H1 (cell line): Measurements from ENCODE around the gene ARHGEF38. TPM values are rescaled to one million over a fixed set of nuclear protein-coding genes. Genes with fewer than 3 reads are reported as not detected.

Experiments used
- CTCF ChIA-PET: fragments of 300-600 bp; sonication (Branson Sonifier 250); formaldehyde crosslinking; loops from one replicate; lab custom pipeline; 2021; ENCODE audit not compliant: partially characterized antibody; lab: Charles Lee
- POLR2A ChIA-PET: fragments of 300-600 bp; sonication (Branson Sonifier 250); formaldehyde crosslinking; loops from one replicate; lab custom pipeline; 2021; ENCODE audit warnings: inconsistent platforms; ENCODE audit not compliant: partially characterized antibody; lab: Charles Lee
- DNase-seq, 2 experiments: peaks; one replicate each; pipeline versions ENCODE4 v3.0.0 to v3.0.0-alpha.2; 2010 to 2022; ENCODE audit warnings: low spot score in 2 of 2, low read depth in 1 of 2, mixed read lengths in 1 of 2
- FAIRE-seq: peaks from 2 replicates; lab custom pipeline; 2011; peaks lifted over from hg19 to GRCh38; lab: Jason Lieb, UNC
- H2AFZ ChIP-seq: 2 replicates; pipeline ENCODE4 v1.8.1; 2012; ENCODE audit warnings: low read length, inconsistent platforms
- H2AK5ac ChIP-seq: 2 replicates; pipeline ENCODE4 v1.6.1; 2013; ENCODE audit warnings: low read depth, low read length
- H2BK120ac ChIP-seq: replicated peaks from 2 replicates; pipeline ENCODE3; 2013; ENCODE audit warnings: low read depth, low read length, inconsistent platforms
- H2BK12ac ChIP-seq: 2 replicates; pipeline ENCODE4 v1.6.1; 2013; ENCODE audit warnings: low read depth, low read length
- H2BK15ac ChIP-seq: 2 replicates; pipeline ENCODE4 v1.6.1; 2013; ENCODE audit warnings: low read length
- H2BK20ac ChIP-seq: 2 replicates; pipeline ENCODE4 v1.6.1; 2013; ENCODE audit warnings: low read length
- H2BK5ac ChIP-seq: 2 replicates; pipeline ENCODE4 v1.6.1; 2013; ENCODE audit warnings: low read depth, low read length
- H3K14ac ChIP-seq: 2 replicates; pipeline ENCODE4 v1.6.1; 2013; ENCODE audit warnings: inconsistent platforms; ENCODE audit not compliant: insufficient read length
- H3K18ac ChIP-seq: 2 replicates; pipeline ENCODE4 v1.6.1; 2013; ENCODE audit warnings: low read length; ENCODE audit errors: extremely low read depth
- H3K23ac ChIP-seq: 2 replicates; pipeline ENCODE4 v1.6.1; 2013; ENCODE audit warnings: inconsistent platforms; ENCODE audit not compliant: insufficient read length
- H3K23me2 ChIP-seq: 2 replicates; pipeline ENCODE4 v1.6.1; 2013; ENCODE audit warnings: low read depth, low read length
- H3K27ac ChIP-seq: 2 replicates; pipeline ENCODE4 v1.6.1; 2011; ENCODE audit warnings: low read depth, low read length, inconsistent platforms
- H3K27me3 ChIP-seq, 4 experiments: replicated peaks in 1 of 4; 1 replicate in 1 of 4; 2 replicates in 3 of 4; pipeline versions ENCODE4 v1.6.1 to v1.8.1; 2011 to 2013; ENCODE audit warnings: low read length in 3 of 4, mild to moderate bottlenecking in 3 of 4, inconsistent platforms in 2 of 4, mixed read lengths in 2 of 4, moderate library complexity in 1 of 4; ENCODE audit not compliant: control insufficient read depth in 3 of 4, insufficient read depth in 3 of 4; ENCODE audit errors: extremely low read depth in 1 of 4
- H3K36me3 ChIP-seq, 4 experiments: 2 replicates each; pipeline versions ENCODE4 v1.6.1 to v1.8.1; 2011 to 2013; ENCODE audit warnings: mild to moderate bottlenecking in 4 of 4, low read length in 3 of 4, moderate library complexity in 2 of 4, control low read depth in 1 of 4, inconsistent platforms in 1 of 4; ENCODE audit not compliant: insufficient read depth in 4 of 4, control insufficient read depth in 2 of 4
- H3K4ac ChIP-seq: replicated peaks from 2 replicates; pipeline ENCODE3; 2013; ENCODE audit warnings: low read length, low read depth, mixed read lengths, inconsistent platforms; ENCODE audit not compliant: insufficient read length
- H3K4me1 ChIP-seq, 4 experiments: replicated peaks in 1 of 4; 1 replicate in 1 of 4; 2 replicates in 3 of 4; pipeline versions ENCODE4 v1.6.1 to v1.8.1; 2011 to 2013; ENCODE audit warnings: low read length in 3 of 4, inconsistent platforms in 2 of 4, mixed read lengths in 1 of 4; ENCODE audit not compliant: insufficient read depth in 4 of 4, control insufficient read depth in 3 of 4
- H3K4me2 ChIP-seq, 2 experiments: 2 replicates each; pipeline versions ENCODE4 v1.6.1 to v1.8.1; 2011 to 2013; ENCODE audit warnings: low read depth in 2 of 2, low read length in 2 of 2, control low read depth in 1 of 2, inconsistent platforms in 1 of 2, mild to moderate bottlenecking in 1 of 2; ENCODE audit not compliant: insufficient read depth in 1 of 2
- H3K4me3 ChIP-seq, 4 experiments: fragments of 200-600, 300-600 bp in 1 of 4; sonication (generic), shearing (Covaris generic), sonication (Bioruptor Twin) in 1 of 4; 2 replicates each; pipeline versions ENCODE4 v1.5.1 to v1.8.1; 2011 to 2016; ENCODE audit warnings: low read length in 4 of 4, low read depth in 3 of 4, control low read depth in 2 of 4, inconsistent platforms in 2 of 4, mild to moderate bottlenecking in 2 of 4, mixed read lengths in 1 of 4, moderate library complexity in 1 of 4; ENCODE audit not compliant: insufficient read depth in 2 of 4; ENCODE audit errors: extremely low read depth in 1 of 4
- H3K56ac ChIP-seq: replicated peaks from 2 replicates; pipeline ENCODE3; 2013; ENCODE audit warnings: low read depth, mild to moderate bottlenecking, mixed read lengths, low read length, inconsistent platforms; ENCODE audit not compliant: insufficient read length
- H3K79me1 ChIP-seq: 2 replicates; pipeline ENCODE4 v1.6.1; 2013; ENCODE audit warnings: low read depth, low read length, control low read depth
- H3K79me2 ChIP-seq, 2 experiments: 2 replicates each; pipeline versions ENCODE4 v1.6.1 to v1.8.1; 2012 to 2013; ENCODE audit warnings: low read length in 2 of 2, mild to moderate bottlenecking in 2 of 2, inconsistent platforms in 1 of 2; ENCODE audit not compliant: insufficient read depth in 2 of 2, control insufficient read depth in 1 of 2
- H3K9ac ChIP-seq, 4 experiments: replicated peaks in 1 of 4; 1 replicate in 1 of 4; 2 replicates in 3 of 4; pipeline versions ENCODE4 v1.6.1 to v1.8.1; 2011 to 2013; ENCODE audit warnings: low read depth in 3 of 4, low read length in 3 of 4, control low read depth in 2 of 4, mild to moderate bottlenecking in 2 of 4, moderate library complexity in 2 of 4, inconsistent platforms in 1 of 4; ENCODE audit errors: extremely low read depth in 1 of 4
- H3K9me3 ChIP-seq, 2 experiments: 2 replicates each; pipeline versions ENCODE4 v1.6.1 to v1.8.1; 2012 to 2013; ENCODE audit warnings: mild to moderate bottlenecking in 2 of 2, moderate library complexity in 2 of 2, control low read depth in 1 of 2, inconsistent platforms in 1 of 2, low read depth in 1 of 2, low read length in 1 of 2, mixed read lengths in 1 of 2; ENCODE audit not compliant: insufficient read depth in 2 of 2
- H4K20me1 ChIP-seq, 2 experiments: replicated peaks in 1 of 2; 2 replicates each; pipeline versions ENCODE3 to v1.8.1; 2011 to 2013; ENCODE audit warnings: inconsistent platforms in 2 of 2, low read length in 2 of 2, mild to moderate bottlenecking in 1 of 2; ENCODE audit not compliant: insufficient read depth in 2 of 2, control insufficient read depth in 1 of 2
- H4K5ac ChIP-seq: 2 replicates; pipeline ENCODE4 v1.6.1; 2013; ENCODE audit warnings: low read length, low read depth, mixed read lengths, inconsistent platforms; ENCODE audit not compliant: insufficient read length
- H4K8ac ChIP-seq: 2 replicates; pipeline ENCODE4 v1.8.0; 2013; ENCODE audit warnings: mild to moderate bottlenecking, moderate library complexity, low read length, inconsistent platforms; ENCODE audit not compliant: insufficient read depth; ENCODE audit errors: extremely low read depth
- H4K91ac ChIP-seq: replicated peaks from 2 replicates; pipeline ENCODE3; 2013; ENCODE audit warnings: low read length, mixed read lengths, inconsistent platforms; ENCODE audit not compliant: insufficient read length
- ASH2L ChIP-seq: fragments of 200-600, 300-600 bp; sonication (generic); IDR thresholded peaks from one replicate; pipeline ENCODE4 v1.7.1; 2017; ENCODE audit warnings: low read length
- ATF3 ChIP-seq: IDR thresholded peaks from 2 replicates; pipeline ENCODE4 v1.6.1; 2011; ENCODE audit warnings: low read depth, mild to moderate bottlenecking, low read length; ENCODE audit not compliant: insufficient read depth
- EGR1 ChIP-seq: IDR thresholded peaks from 2 replicates; pipeline ENCODE4 v1.6.1; 2011; ENCODE audit warnings: low read depth, low read length, borderline replicate concordance
- FOSL1 ChIP-seq: IDR thresholded peaks from 2 replicates; pipeline ENCODE4 v1.6.1; 2011; ENCODE audit warnings: mild to moderate bottlenecking, low read depth, low read length, moderate library complexity; ENCODE audit not compliant: insufficient read depth
- GTF2F1 ChIP-seq: IDR thresholded peaks from 2 replicates; pipeline ENCODE4 v1.6.1; 2012; ENCODE audit warnings: low read depth, low read length, improper control_type of control experiment, borderline replicate concordance
- HDAC6 ChIP-seq: IDR thresholded peaks from one replicate; pipeline ENCODE4 v1.7.1; 2012; ENCODE audit warnings: low read depth, mild to moderate bottlenecking, inconsistent platforms, low read length, moderate library complexity
- JUN ChIP-seq: IDR thresholded peaks from 2 replicates; pipeline ENCODE4 v1.6.1; 2011; ENCODE audit warnings: low read depth, mild to moderate bottlenecking, improper control_type of control experiment, low read length
- RAD21 ChIP-seq, 2 experiments: IDR thresholded peaks in 1 of 2; conservative IDR thresholded peaks in 1 of 2; 2 replicates each; pipeline ENCODE4 v1.6.1; 2011; ENCODE audit warnings: low read depth in 2 of 2, low read length in 2 of 2, improper control_type of control experiment in 1 of 2, inconsistent platforms in 1 of 2, mild to moderate bottlenecking in 1 of 2, moderate library complexity in 1 of 2
- SP2 ChIP-seq: IDR thresholded peaks from 2 replicates; pipeline ENCODE4 v1.6.1; 2012; ENCODE audit warnings: mild to moderate bottlenecking, low read length, inconsistent platforms
- SP4 ChIP-seq: IDR thresholded peaks from 2 replicates; pipeline ENCODE4 v1.6.1; 2012; ENCODE audit warnings: low read length, inconsistent platforms
- TAF1 ChIP-seq: IDR thresholded peaks from 2 replicates; pipeline ENCODE4 v1.6.1; 2011; ENCODE audit warnings: mild to moderate bottlenecking, low read depth, low read length
- WGBS, 2 experiments: shearing (Covaris generic) in 1 of 2; methylation state at CpG; one replicate each; pipeline versions ENCODE4 v1.1.6 to v1.1.7; 2013 to 2015; ENCODE audit warnings: low lambda C conversion rate in 2 of 2, mixed read lengths in 2 of 2, inconsistent platforms in 1 of 2, low coverage in 1 of 2, missing lambda C conversion rate in 1 of 2; ENCODE audit not compliant: insufficient replicate concordance in 2 of 2, insufficient coverage in 1 of 2, insufficient read length in 1 of 2; ENCODE audit errors: extremely low coverage in 1 of 2, missing lambda C conversion rate in 1 of 2; 5-methylcytosine and 5-hydroxymethylcytosine counted together
- polyA plus RNA-seq, 7 experiments: library from polyadenylated mRNA; depleted of rRNA in 3 of 7; stranded (reverse) in 5 of 7; unstranded in 2 of 7; fragments of >200 nt in 5 of 7; fragments of 200-250 nt in 2 of 7; gene quantifications; 1 replicate in 5 of 7; 2 replicates in 1 of 7; 4 replicates in 1 of 7; pipeline versions ENCODE4 v1.2.1 to v1.2.3, GENCODE V29; 2011 to 2013; ENCODE audit warnings: missing spikeins in 2 of 7, mixed read lengths in 2 of 7
- total RNA-seq: library from RNA; stranded (reverse); fragmentation: NEBNext Ultra II Directional; extraction: Animal tissue kit (Norgen Biotek cat#: 25700); gene quantifications from 2 replicates; pipeline ENCODE4 v1.2.1, GENCODE V29; 2021
- TF ChIP-seq, protein P1 (sequence below): IDR thresholded peaks from 2 replicates; pipeline ENCODE4 v1.6.1; 2012; ENCODE audit warnings: inconsistent platforms

ARHGEF38 gene
- total and polyA plus RNA-seq, 2 of the 8 experiments (the other 6 are each of a cell fraction or from before 2014, with no cell fraction given): not detected

- Histone ChIP-seq H3K4me2 (no peak overlapping the region), H3K18ac (no peak overlapping the region), H2AK5ac (no peak overlapping the region), H3K14ac (no peak overlapping the region), H3K79me1 (no peaks in the 10 kb centered on the region), H4K5ac (no peak overlapping the region), H3K23ac (no peak overlapping the region), H2BK120ac (no peak overlapping the region), H3K56ac (no peak overlapping the region), H3K27ac (no peak overlapping the region), H3K4ac (no peak overlapping the region), H3K9me3 (no peaks in the 10 kb centered on the region), H3K9ac (no peak overlapping the region), H2BK12ac (no peak overlapping the region), H4K91ac (no peak overlapping the region), H4K20me1 (no peaks in the 10 kb centered on the region), H3K36me3 (no peaks in the 10 kb centered on the region), H2BK15ac (no peak overlapping the region), H3K4me1 (no peaks in the 10 kb centered on the region), H4K8ac (no peak overlapping the region), H3K23me2 (no peaks in the 10 kb centered on the region), H2BK20ac (no peak overlapping the region), H3K79me2 (no peaks in the 10 kb centered on the region), H2AFZ (no peak overlapping the region), H3K4me3 (no peak overlapping the region), H2BK5ac (no peak overlapping the region), H3K27me3 (peaks cover 0 to 1% (median 0%) of the 10 kb centered on the region in 4 experiments; a peak in 1 of 7 replicates)
- DNase-seq (no peak), FAIRE-seq (no peak)
- POLR2A ChIA-PET: no interaction called here
- CTCF ChIA-PET: interaction anchor here (0.6 to 5.4 kb wide), 3 partner anchors 11 to 1043 kb away, joined by 3 to 28 read pairs (median 3); no protein-coding TSS in a partner anchor
- 88% methylated on average over 2 of the region's 2 CpGs; no CpG with 5 or more reads in 1 of the 2 experiments for WGBS, 2 experiments
- TF ChIP-seq ASH2L (no peak), TAF1 (no peak), SP4 (no peak), JUN (no peak), EGR1 (no peak), HDAC6 (no peak), GTF2F1 (no peak), RAD21 (IDR thresholded peaks at IDR 0.05 in 1 of 2, conservative IDR thresholded peaks at IDR 0.05 in 1 of 2; ENCODE audit: low read depth in 2 of 2, low read length in 2 of 2) (no peak), FOSL1 (no peak), SP2 (no peak), ATF3 (no peak)
- TF ChIP-seq, protein P1, sequence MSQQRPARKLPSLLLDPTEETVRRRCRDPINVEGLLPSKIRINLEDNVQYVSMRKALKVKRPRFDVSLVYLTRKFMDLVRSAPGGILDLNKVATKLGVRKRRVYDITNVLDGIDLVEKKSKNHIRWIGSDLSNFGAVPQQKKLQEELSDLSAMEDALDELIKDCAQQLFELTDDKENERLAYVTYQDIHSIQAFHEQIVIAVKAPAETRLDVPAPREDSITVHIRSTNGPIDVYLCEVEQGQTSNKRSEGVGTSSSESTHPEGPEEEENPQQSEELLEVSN: no peak
Observed at GRCh38 chr4:105662935-105663675, 110.7 kb downstream of the ARHGEF38 start.
